H1 (cell line): Measurements from ENCODE around the gene GDF15. TPM values are rescaled to one million over a fixed set of nuclear protein-coding genes. Genes with fewer than 3 reads are reported as not detected.

Experiments
- polyA plus RNA-seq, 7 experiments: library from polyadenylated mRNA; depleted of rRNA in 3 of 7; stranded (reverse) in 5 of 7; unstranded in 2 of 7; fragments of >200 nt in 5 of 7; fragments of 200-250 nt in 2 of 7; gene quantifications; 1 replicate in 5 of 7; 2 replicates in 1 of 7; 4 replicates in 1 of 7; pipeline versions ENCODE4 v1.2.1 to v1.2.3, GENCODE V29; 2011 to 2013; ENCODE audit warnings: missing spikeins in 2 of 7, mixed read lengths in 2 of 7
- total RNA-seq: library from RNA; stranded (reverse); fragmentation: NEBNext Ultra II Directional; extraction: Animal tissue kit (Norgen Biotek cat#: 25700); gene quantifications from 2 replicates; pipeline ENCODE4 v1.2.1, GENCODE V29; 2021
- TF ChIP-seq, protein P1 (sequence below): IDR thresholded peaks from 2 replicates; pipeline ENCODE4 v1.6.1; 2011; ENCODE audit warnings: low read depth, mild to moderate bottlenecking, low read length; ENCODE audit not compliant: insufficient read depth

GDF15 gene
- total and polyA plus RNA-seq, 2 of the 8 experiments (the other 6 are each of a cell fraction or from before 2014, with no cell fraction given): 4.1 to 8.5 TPM

DNA sequence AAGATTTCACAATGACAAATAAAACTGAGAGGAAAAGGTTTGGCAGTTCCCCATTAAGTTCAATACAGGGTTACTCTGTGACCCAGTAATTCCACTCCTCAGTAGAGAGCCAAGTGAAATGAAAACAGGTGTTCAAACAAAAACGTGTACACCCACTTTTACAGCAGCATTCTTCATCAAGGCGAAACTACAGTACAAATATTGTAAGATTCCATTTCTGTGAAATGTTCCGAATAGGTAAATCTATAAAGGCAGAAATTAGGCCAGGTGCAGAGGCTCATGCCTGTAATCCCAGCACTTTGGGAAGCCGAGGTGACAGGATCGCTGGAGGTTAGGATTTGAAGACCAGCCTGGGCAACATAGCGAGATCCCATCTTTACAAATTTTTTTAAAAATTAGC lies 8.9 kb upstream of the GDF15 start (continued):
- TF ChIP-seq, protein P1, sequence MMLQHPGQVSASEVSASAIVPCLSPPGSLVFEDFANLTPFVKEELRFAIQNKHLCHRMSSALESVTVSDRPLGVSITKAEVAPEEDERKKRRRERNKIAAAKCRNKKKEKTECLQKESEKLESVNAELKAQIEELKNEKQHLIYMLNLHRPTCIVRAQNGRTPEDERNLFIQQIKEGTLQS: no peak
